Osteoblast (primary cell): ENCODE data around the gene SPTAN1. TPM values are rescaled to one million over a fixed set of nuclear protein-coding genes. Genes with fewer than 3 reads are reported as not detected.

Experiments
- DNase-seq: peaks from one replicate; pipeline ENCODE4 v3.0.0; 2011; ENCODE audit warnings: low spot score, mixed read lengths; ENCODE audit not compliant: insufficient read length; ENCODE audit errors: missing footprints
- H2AFZ ChIP-seq: 2 replicates; pipeline ENCODE4 v1.6.0; 2011; ENCODE audit warnings: mild to moderate bottlenecking, low read length
- H3K27ac ChIP-seq: 2 replicates; pipeline ENCODE4 v1.5.1; 2011; ENCODE audit warnings: mild to moderate bottlenecking, low read depth, low read length, moderate library complexity
- H3K27me3 ChIP-seq: 2 replicates; pipeline ENCODE4 v1.6.0; 2012; ENCODE audit warnings: mild to moderate bottlenecking, control low read depth, inconsistent platforms, low read length, moderate library complexity; ENCODE audit not compliant: insufficient read depth
- H3K36me3 ChIP-seq: 2 replicates; pipeline ENCODE4 v1.5.1; 2011; ENCODE audit warnings: mild to moderate bottlenecking, low read length, control low read depth, moderate library complexity; ENCODE audit not compliant: insufficient read depth
- H3K4me1 ChIP-seq: 2 replicates; pipeline ENCODE4 v1.5.1; 2011; ENCODE audit warnings: mild to moderate bottlenecking, low read length, control low read depth, moderate library complexity; ENCODE audit not compliant: insufficient read depth
- H3K4me2 ChIP-seq: 2 replicates; pipeline ENCODE4 v1.6.0; 2011; ENCODE audit warnings: mild to moderate bottlenecking, low read length; ENCODE audit not compliant: insufficient read depth
- H3K4me3 ChIP-seq: fragments of 200-600 bp; sonication (generic); 3 replicates; pipeline ENCODE4 v1.5.1; 2012; ENCODE audit warnings: mild to moderate bottlenecking, low read length, inconsistent platforms; ENCODE audit not compliant: insufficient read depth
- H3K79me2 ChIP-seq: 2 replicates; pipeline ENCODE4 v1.6.0; 2012; ENCODE audit warnings: mild to moderate bottlenecking, low read length, control low read depth, inconsistent platforms; ENCODE audit not compliant: insufficient read depth
- H3K9me3 ChIP-seq: 2 replicates; pipeline ENCODE4 v1.5.1; 2011; ENCODE audit warnings: low read depth, low read length, control low read depth
- H4K20me1 ChIP-seq: 2 replicates; pipeline ENCODE4 v1.6.0; 2012; ENCODE audit warnings: mild to moderate bottlenecking, low read length, control low read depth; ENCODE audit not compliant: insufficient read depth
- CTCF ChIP-seq: IDR thresholded peaks from 2 replicates; pipeline ENCODE4 v1.5.1; 2011; ENCODE audit warnings: mild to moderate bottlenecking, low read depth, low read length, moderate library complexity; ENCODE audit errors: extremely low read depth
- total RNA-seq: library from RNA; depleted of rRNA; stranded (reverse); fragments of >200 nt; gene quantifications from 2 replicates; pipeline ENCODE4 v1.2.3, GENCODE V29; 2012

Gene SPTAN1
- total RNA-seq, 1 donor, result 354 TPM

- no peak for TF ChIP-seq CTCF
- Histone ChIP-seq H3K4me2 (no peak overlapping the region), H3K36me3 (peaks cover 84% of the 10 kb centered on the region), H4K20me1 (peaks cover 10% of the 10 kb centered on the region), H2AFZ (no peak overlapping the region), H3K9me3 (no peaks in the 10 kb centered on the region), H3K4me1 (no peaks in the 10 kb centered on the region), H3K27ac (no peak overlapping the region), H3K27me3 (no peaks in the 10 kb centered on the region), H3K4me3 (no peak overlapping the region), H3K79me2 (no peaks in the 10 kb centered on the region)
- DNase-seq, result peak; percentile 1
Measured at GRCh38 chr9:128619127-128619526, 66.7 kb downstream of the SPTAN1 start.

- Histone ChIP-seq H3K9me3 (no peaks in the 10 kb centered on the region), H3K27ac (no peak overlapping the region), H2AFZ (no peak overlapping the region), H3K36me3 (peaks cover 84% of the 10 kb centered on the region), H3K79me2 (no peaks in the 10 kb centered on the region), H4K20me1 (peaks cover 10% of the 10 kb centered on the region), H3K4me2 (no peak overlapping the region), H3K27me3 (no peaks in the 10 kb centered on the region), H3K4me3 (no peak overlapping the region), H3K4me1 (no peaks in the 10 kb centered on the region)
- peak; percentile 10 for DNase-seq
- TF ChIP-seq CTCF, result no peak
Measured at GRCh38 chr9:128619779-128620178, 67.4 kb downstream of the SPTAN1 start.

- H4K20me1 ChIP-seq, result peaks cover 14% of the 10 kb centered on the region
- TF ChIP-seq CTCF, result no peak
- H3K4me2 ChIP-seq, result no peak overlapping the region
- H3K27me3 ChIP-seq, result no peaks in the 10 kb centered on the region
- H3K79me2 ChIP-seq, result no peaks in the 10 kb centered on the region
- H3K27ac ChIP-seq, result no peak overlapping the region
- no peak overlapping the region for H2AFZ ChIP-seq
- no peak overlapping the region for H3K4me3 ChIP-seq
- DNase-seq, result no peak
- H3K9me3 ChIP-seq, result no peaks in the 10 kb centered on the region
- no peaks in the 10 kb centered on the region for H3K4me1 ChIP-seq
- peaks cover 88% of the 10 kb centered on the region for H3K36me3 ChIP-seq
Measured at GRCh38 chr9:128621730-128622455, 69.5 kb downstream of the SPTAN1 start.

- Histone ChIP-seq H3K36me3 (peaks cover 89% of the 10 kb centered on the region), H3K9me3 (no peaks in the 10 kb centered on the region)
Measured at GRCh38 chr9:128624566-128624965, 72.2 kb downstream of the SPTAN1 start.

More at GRCh38 chr9:128624566-128624965, 72.2 kb downstream of the SPTAN1 start:
- Histone ChIP-seq H3K27me3 (no peaks in the 10 kb centered on the region), H3K4me2 (no peak overlapping the region), H3K4me1 (no peaks in the 10 kb centered on the region), H2AFZ (no peak overlapping the region), H3K27ac (no peak overlapping the region), H3K4me3 (no peak overlapping the region), H3K79me2 (peaks cover 2% of the 10 kb centered on the region), H4K20me1 (peaks cover 33% of the 10 kb centered on the region)
- no peak for TF ChIP-seq CTCF
- no peak for DNase-seq
